Fibroblast of mammary gland (primary cell): Measurements from ENCODE around the gene INS.

Source experiments
- DNase-seq: peaks from one replicate; pipeline ENCODE4 v3.0.0-alpha.2; 2010; ENCODE audit warnings: low read depth
- H3K4me3 ChIP-seq: 2 replicates; pipeline ENCODE4 v1.5.1; 2011; ENCODE audit warnings: low read depth, mild to moderate bottlenecking, low read length, moderate library complexity; ENCODE audit not compliant: control insufficient read depth
- CTCF ChIP-seq: conservative IDR thresholded peaks from 2 replicates; pipeline ENCODE4 v1.5.1; 2011; ENCODE audit warnings: low read depth, low read length, inconsistent platforms; ENCODE audit not compliant: control insufficient read depth, insufficient read depth

Gene INS

DNA sequence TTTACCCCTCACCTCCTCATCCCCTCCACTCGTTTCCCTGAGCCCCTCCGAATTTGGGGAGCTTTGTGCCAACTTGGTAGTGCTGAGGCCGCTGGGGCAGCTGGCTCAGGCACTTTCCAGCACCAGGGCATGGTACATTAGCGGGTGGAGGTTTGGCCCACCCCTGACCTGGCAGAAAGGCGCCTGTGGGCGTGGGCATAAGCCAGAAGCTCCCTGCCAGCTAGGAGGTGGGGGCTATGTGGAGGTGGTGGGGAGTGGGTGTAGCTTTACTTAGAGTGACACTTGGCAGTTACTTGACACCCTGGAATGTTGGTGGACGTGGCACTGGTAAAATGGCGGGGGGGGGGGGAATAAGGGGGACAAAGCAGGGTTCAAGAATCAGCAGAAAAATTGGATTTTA, 11.5 kb downstream of the INS start:
- no peak for TF ChIP-seq CTCF
- no peak overlapping the region for H3K4me3 ChIP-seq
- DNase-seq, result no peak

DNA sequence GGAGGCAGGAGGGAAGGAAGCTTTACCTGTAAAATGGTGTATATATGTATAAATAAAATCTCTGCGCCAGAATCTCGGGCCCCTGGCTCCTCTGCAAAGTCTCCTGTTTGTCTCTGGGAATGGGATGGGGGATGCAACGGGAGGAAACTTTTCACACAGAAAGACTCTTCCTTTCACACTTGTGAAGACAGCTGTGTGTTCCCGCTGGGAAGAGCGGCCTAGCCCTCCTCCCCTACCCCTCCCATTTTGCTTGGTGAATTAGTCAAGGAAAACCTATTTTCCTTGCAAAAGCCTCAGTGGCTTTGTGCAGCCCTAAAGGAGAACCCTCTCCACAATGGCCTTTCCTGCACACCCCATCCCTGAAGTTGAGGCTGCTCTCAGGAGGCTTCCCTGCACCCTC, 12.4 kb downstream of the INS start:
- H3K4me3 ChIP-seq, result no peak overlapping the region
- TF ChIP-seq CTCF, result no peak
- DNase-seq, result no peak

GRCh38 chr11:2147391-2147790, 13.6 kb downstream of the INS start:
- H3K4me3 ChIP-seq, result no peak overlapping the region
- DNase-seq, result no peak
- no peak for TF ChIP-seq CTCF

GRCh38 chr11:2146051-2146450, 15.0 kb downstream of the INS start:
- TF ChIP-seq CTCF, result no peak
- DNase-seq, result no peak
- H3K4me3 ChIP-seq, result no peak overlapping the region

- no peak for TF ChIP-seq CTCF
- DNase-seq, result no peak
- no peak overlapping the region for H3K4me3 ChIP-seq
Measured at GRCh38 chr11:2144544-2145248, 16.3 kb downstream of the INS start.

- no peak overlapping the region for H3K4me3 ChIP-seq
- no peak for DNase-seq
- no peak for TF ChIP-seq CTCF
Measured at GRCh38 chr11:2143799-2144543, 17.0 kb downstream of the INS start.

- no peak for TF ChIP-seq CTCF
- DNase-seq, result no peak
- H3K4me3 ChIP-seq, result no peak overlapping the region
Measured at GRCh38 chr11:2143477-2143798, 17.6 kb downstream of the INS start.
